Endothelial cell of umbilical vein (primary cell): Measurements from ENCODE around the gene TERC. TPM values are rescaled to one million over a fixed set of nuclear protein-coding genes. Genes with fewer than 3 reads are reported as not detected.

Experiments
- BruUV-seq: library from RNA; stranded (reverse); fragments of 400-500 nt; replicated peaks from 2 replicates; lab custom pipeline; 2021; lab: Mats Ljungman, UMichigan
- CTCF ChIA-PET: fragments of 300-600, 350-600 bp; sonication (Branson Sonifier 250); formaldehyde crosslinking; loops from one replicate; lab custom pipeline; 2021; ENCODE audit warnings: antibody characterized with exemption, inconsistent platforms; lab: Charles Lee
- POLR2A ChIA-PET: fragments of 300-600, 350-600 bp; sonication (Branson Sonifier 250); formaldehyde crosslinking; loops from one replicate; lab custom pipeline; 2021; ENCODE audit warnings: antibody characterized with exemption, inconsistent platforms; lab: Charles Lee
- DNase-seq: peaks from one replicate; pipeline ENCODE4 v3.0.0-alpha.2; 2011; ENCODE audit warnings: low read depth, low spot score
- FAIRE-seq: peaks from 2 replicates; lab custom pipeline; 2011; peaks lifted over from hg19 to GRCh38; lab: Jason Lieb, UNC
- H2AFZ ChIP-seq: 2 replicates; pipeline ENCODE4 v1.6.0; 2012; ENCODE audit warnings: low read depth, low read length, control low read depth, inconsistent platforms
- H3K27ac ChIP-seq: 2 replicates; pipeline ENCODE4 v1.5.1; 2011; ENCODE audit warnings: low read depth, mild to moderate bottlenecking, control low read depth, low read length, moderate library complexity; ENCODE audit not compliant: insufficient read depth
- H3K27me3 ChIP-seq, 2 experiments: 2 replicates each; pipeline versions ENCODE4 v1.6.0 to v1.6.1; 2011; ENCODE audit warnings: low read length in 2 of 2, mixed read lengths in 1 of 2; ENCODE audit not compliant: control insufficient read depth in 2 of 2, insufficient read depth in 2 of 2
- H3K36me3 ChIP-seq, 2 experiments: 2 replicates in 1 of 2; 3 replicates in 1 of 2; pipeline ENCODE4 v1.5.1; 2011; ENCODE audit warnings: low read length in 2 of 2, mild to moderate bottlenecking in 1 of 2, moderate library complexity in 1 of 2; ENCODE audit not compliant: control insufficient read depth in 2 of 2, insufficient read depth in 2 of 2; ENCODE audit errors: extremely low read depth in 1 of 2
- H3K4me1 ChIP-seq: 3 replicates; pipeline ENCODE4 v1.5.1; 2011; ENCODE audit warnings: mild to moderate bottlenecking, low read length; ENCODE audit not compliant: control insufficient read depth, insufficient read depth; ENCODE audit errors: extremely low read depth
- H3K4me2 ChIP-seq: 2 replicates; pipeline ENCODE4 v1.6.1; 2011; ENCODE audit warnings: low read length, control low read depth, mixed read lengths; ENCODE audit not compliant: insufficient read depth
- H3K4me3 ChIP-seq, 3 experiments: fragments of 200-600 bp in 1 of 3; sonication (generic), shearing (Covaris generic) in 1 of 3; replicated peaks in 1 of 3; 2 replicates each; pipeline ENCODE4 v1.5.1; 2011 to 2016; ENCODE audit warnings: control low read depth in 3 of 3, low read length in 3 of 3, mild to moderate bottlenecking in 2 of 3, inconsistent platforms in 1 of 3, low read depth in 1 of 3, moderate library complexity in 1 of 3; ENCODE audit not compliant: insufficient read depth in 1 of 3
- H3K79me2 ChIP-seq: 2 replicates; pipeline ENCODE4 v1.6.0; 2012; ENCODE audit warnings: low read length, inconsistent platforms; ENCODE audit not compliant: control insufficient read depth, insufficient read depth
- H3K9ac ChIP-seq: replicated peaks from 2 replicates; pipeline ENCODE3; 2011; ENCODE audit warnings: low read length, control low read depth; ENCODE audit not compliant: insufficient read depth; ENCODE audit errors: extremely low read depth
- H3K9me1 ChIP-seq: replicated peaks from 3 replicates; pipeline ENCODE4 v1.6.0; 2011; ENCODE audit warnings: mild to moderate bottlenecking, low read length; ENCODE audit not compliant: control insufficient read depth, insufficient read depth; ENCODE audit errors: extremely low read depth
- H3K9me3 ChIP-seq: replicated peaks from 2 replicates; pipeline ENCODE4 v1.5.1; 2012; ENCODE audit warnings: low read length, inconsistent platforms; ENCODE audit not compliant: control insufficient read depth, insufficient read depth
- H4K20me1 ChIP-seq: replicated peaks from 2 replicates; pipeline ENCODE3; 2011; ENCODE audit warnings: mild to moderate bottlenecking, low read length; ENCODE audit not compliant: control insufficient read depth, insufficient read depth; ENCODE audit errors: extremely low read depth
- EZH2 ChIP-seq: IDR thresholded peaks from 2 replicates; pipeline ENCODE4 v1.6.1; 2012; ENCODE audit warnings: borderline replicate concordance, low read depth, mild to moderate bottlenecking, moderate library complexity, low read length, inconsistent platforms; ENCODE audit not compliant: severe bottlenecking
- FOS ChIP-seq: IDR thresholded peaks from 2 replicates; pipeline ENCODE4 v1.6.1; 2011; ENCODE audit warnings: mild to moderate bottlenecking, low read length, moderate library complexity, borderline replicate concordance; ENCODE audit not compliant: insufficient read depth
- GATA2 ChIP-seq: IDR thresholded peaks from 2 replicates; pipeline ENCODE4 v1.7.0; 2011; ENCODE audit warnings: low read depth, mild to moderate bottlenecking, moderate library complexity, mixed read lengths, low read length; ENCODE audit not compliant: insufficient read length, insufficient read depth
- JUN ChIP-seq: IDR thresholded peaks from 2 replicates; pipeline ENCODE4 v1.6.1; 2011; ENCODE audit warnings: borderline replicate concordance, low read depth; ENCODE audit not compliant: insufficient read length, insufficient read depth
- MYC ChIP-seq: IDR thresholded peaks from one replicate; pipeline ENCODE4 v1.6.1; 2011; ENCODE audit warnings: mild to moderate bottlenecking, low read depth, low read length
- POLR2A ChIP-seq: IDR thresholded peaks from 2 replicates; pipeline ENCODE4 v1.6.1; 2012; ENCODE audit warnings: low read depth, mild to moderate bottlenecking, control low read depth, low read length
- POLR2AphosphoS5 ChIP-seq: IDR thresholded peaks from 2 replicates; pipeline ENCODE4 v1.6.1; 2012; ENCODE audit warnings: low read depth, mild to moderate bottlenecking, control low read depth, low read length, moderate library complexity; ENCODE audit not compliant: insufficient read depth
- dilution Hi-C: fragments of 300-500 bp; cut with MboI; formaldehyde crosslinking; loops from one replicate; pipeline ENCODE4 v1.15.0; 2019; ENCODE audit warnings: low sequenced_read_pairs; ENCODE audit not compliant: extremely low pct_ligation_motif_present
- intact Hi-C: fragments of 100-400 bp; cut with micrococcal nuclease; formaldehyde crosslinking; loops from one replicate; pipeline ENCODE4 v1.10.0; 2022
- polyA plus RNA-seq, 4 experiments: library from polyadenylated mRNA; depleted of rRNA in 3 of 4; stranded (reverse) in 3 of 4; unstranded in 1 of 4; fragments of >200 nt; gene quantifications; 2 replicates each; pipeline versions ENCODE4 v1.2.1 to v1.2.3, GENCODE V29; 2011 to 2012; ENCODE audit warnings: missing spikeins in 1 of 4
- total RNA-seq: library from RNA; stranded (reverse); gene quantifications from 2 replicates; pipeline ENCODE4 v1.2.3, GENCODE V29; 2021
- TF ChIP-seq, protein P1 (sequence below): IDR thresholded peaks from 2 replicates; pipeline ENCODE4 v1.6.1; 2011; ENCODE audit not compliant: insufficient read depth, insufficient read length
- TF ChIP-seq, protein P2 (sequence below), 2 donors: IDR thresholded peaks; 1 replicate in 1 of 2; 2 replicates in 1 of 2; pipeline ENCODE4 v1.5.1; 2011; ENCODE audit warnings: low read length in 2 of 2, mild to moderate bottlenecking in 2 of 2, moderate library complexity in 2 of 2, control low read depth in 1 of 2, inconsistent platforms in 1 of 2, low read depth in 1 of 2; ENCODE audit not compliant: insufficient read depth in 1 of 2; ENCODE audit errors: extremely low read depth in 1 of 2

The TERC gene
- total and polyA plus RNA-seq, 2 donors (not counting 3 experiments of a cell fraction or from before 2014, with no cell fraction given), result 2.6 to 6.1 TPM

DNA sequence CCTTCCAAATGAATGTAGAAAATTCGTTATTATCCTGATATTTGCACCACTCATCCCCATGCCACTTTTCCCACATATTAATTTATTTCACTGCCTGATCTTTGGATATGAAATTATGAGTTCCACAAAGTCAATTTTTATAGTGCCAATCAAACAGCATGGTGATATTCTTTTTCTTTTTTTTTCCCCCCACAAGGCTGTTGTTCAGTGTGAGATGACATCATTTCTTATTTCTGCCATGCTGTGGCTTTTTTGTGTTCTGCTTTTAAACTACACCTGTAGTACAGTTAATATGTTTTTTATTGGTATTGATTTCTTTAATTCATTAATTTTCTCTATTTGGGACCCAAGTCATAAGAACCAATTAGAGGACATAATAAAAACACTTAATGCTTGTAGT lies 22.9 kb upstream of the TERC start:
- intact Hi-C loops, result no loop called here

DNA sequence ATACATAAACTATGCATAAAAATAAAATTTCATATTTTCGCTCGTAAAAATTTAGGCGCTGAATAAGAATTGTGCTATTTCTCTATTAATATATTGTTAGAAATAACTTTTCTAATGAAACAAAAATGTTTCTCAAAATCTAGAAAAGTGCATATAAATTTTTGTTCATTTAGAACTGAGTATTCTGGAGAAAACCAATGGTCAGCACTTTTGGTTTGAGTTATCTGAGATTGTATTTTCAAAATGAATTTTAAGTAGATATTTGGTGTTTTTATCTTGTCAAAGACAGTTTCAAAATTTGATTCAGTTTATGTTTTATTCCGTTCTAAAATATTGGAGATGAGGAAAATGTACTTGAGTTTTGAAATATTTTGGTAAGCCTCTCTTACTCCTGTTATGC lies 22.3 kb upstream of the TERC start:
- Histone ChIP-seq H3K4me1 (no peaks in the 10 kb centered on the region), H3K27ac (no peak overlapping the region), H2AFZ (no peak overlapping the region), H3K9me3 (no peaks in the 10 kb centered on the region), H3K36me3 (peaks cover 5 to 12% of the 10 kb centered on the region in 2 experiments), H3K9ac (no peak overlapping the region), H3K9me1 (no peaks in the 10 kb centered on the region), H3K79me2 (no peaks in the 10 kb centered on the region), H3K27me3 (no peaks in the 10 kb centered on the region), H3K4me3 (no peak overlapping the region), H4K20me1 (no peaks in the 10 kb centered on the region), H3K4me2 (no peak overlapping the region)
- ChIA-PET CTCF (no interaction called here), POLR2A (no interaction called here)
- intact Hi-C loops (no loop called here), dilution Hi-C loops (no loop called here)
- DNase-seq, result no peak
- no peak for FAIRE-seq
- TF ChIP-seq GATA2 (no peak), POLR2AphosphoS5 (no peak), EZH2 (no peak), MYC (no peak), FOS (no peak), JUN (no peak), POLR2A (no peak)
- TF ChIP-seq, protein P1, sequence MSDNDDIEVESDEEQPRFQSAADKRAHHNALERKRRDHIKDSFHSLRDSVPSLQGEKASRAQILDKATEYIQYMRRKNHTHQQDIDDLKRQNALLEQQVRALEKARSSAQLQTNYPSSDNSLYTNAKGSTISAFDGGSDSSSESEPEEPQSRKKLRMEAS, result no peak
- TF ChIP-seq, protein P2, sequence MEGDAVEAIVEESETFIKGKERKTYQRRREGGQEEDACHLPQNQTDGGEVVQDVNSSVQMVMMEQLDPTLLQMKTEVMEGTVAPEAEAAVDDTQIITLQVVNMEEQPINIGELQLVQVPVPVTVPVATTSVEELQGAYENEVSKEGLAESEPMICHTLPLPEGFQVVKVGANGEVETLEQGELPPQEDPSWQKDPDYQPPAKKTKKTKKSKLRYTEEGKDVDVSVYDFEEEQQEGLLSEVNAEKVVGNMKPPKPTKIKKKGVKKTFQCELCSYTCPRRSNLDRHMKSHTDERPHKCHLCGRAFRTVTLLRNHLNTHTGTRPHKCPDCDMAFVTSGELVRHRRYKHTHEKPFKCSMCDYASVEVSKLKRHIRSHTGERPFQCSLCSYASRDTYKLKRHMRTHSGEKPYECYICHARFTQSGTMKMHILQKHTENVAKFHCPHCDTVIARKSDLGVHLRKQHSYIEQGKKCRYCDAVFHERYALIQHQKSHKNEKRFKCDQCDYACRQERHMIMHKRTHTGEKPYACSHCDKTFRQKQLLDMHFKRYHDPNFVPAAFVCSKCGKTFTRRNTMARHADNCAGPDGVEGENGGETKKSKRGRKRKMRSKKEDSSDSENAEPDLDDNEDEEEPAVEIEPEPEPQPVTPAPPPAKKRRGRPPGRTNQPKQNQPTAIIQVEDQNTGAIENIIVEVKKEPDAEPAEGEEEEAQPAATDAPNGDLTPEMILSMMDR (IDR thresholded peaks at IDR 0.05; ENCODE audit: extremely low read depth in 1 of 2, insufficient read depth in 1 of 2, low read depth in 1 of 2, low read length in 2 of 2), result no peak
- no TSS peak for BruUV-seq

More for the DNA sequence above, 22.9 kb upstream of the TERC start:
- H3K79me2 ChIP-seq, result no peaks in the 10 kb centered on the region
- ChIA-PET CTCF (no interaction called here), POLR2A (no interaction called here)
- no peak for DNase-seq
- no peaks in the 10 kb centered on the region for H3K4me1 ChIP-seq
- H3K9ac ChIP-seq, result no peak overlapping the region
- no peaks in the 10 kb centered on the region for H4K20me1 ChIP-seq
- BruUV-seq, result no TSS peak
- no peak for TF ChIP-seq POLR2A
- TF ChIP-seq, protein P1, result no peak
- no peak for TF ChIP-seq JUN
- H2AFZ ChIP-seq, result no peak overlapping the region
- H3K4me3 ChIP-seq, result no peak overlapping the region
- dilution Hi-C loops, result no loop called here
- H3K36me3 ChIP-seq, result peaks cover 5 to 12% of the 10 kb centered on the region in 2 experiments
- no peaks in the 10 kb centered on the region for H3K27me3 ChIP-seq
- FAIRE-seq, result no peak
- H3K4me2 ChIP-seq, result no peak overlapping the region
- H3K9me1 ChIP-seq, result no peaks in the 10 kb centered on the region
- no peaks in the 10 kb centered on the region for H3K9me3 ChIP-seq
- H3K27ac ChIP-seq, result no peak overlapping the region
